Measurements from ENCODE around the gene HMGA1. TPM values are rescaled to one million over a fixed set of nuclear protein-coding genes. Genes with fewer than 3 reads are reported as not detected.

The HMGA1 gene
- total and polyA plus RNA-seq, 2 of the 13 experiments (the other 11 are each of a cell fraction or from before 2014, with no cell fraction given): 117 to 145 TPM

DNA sequence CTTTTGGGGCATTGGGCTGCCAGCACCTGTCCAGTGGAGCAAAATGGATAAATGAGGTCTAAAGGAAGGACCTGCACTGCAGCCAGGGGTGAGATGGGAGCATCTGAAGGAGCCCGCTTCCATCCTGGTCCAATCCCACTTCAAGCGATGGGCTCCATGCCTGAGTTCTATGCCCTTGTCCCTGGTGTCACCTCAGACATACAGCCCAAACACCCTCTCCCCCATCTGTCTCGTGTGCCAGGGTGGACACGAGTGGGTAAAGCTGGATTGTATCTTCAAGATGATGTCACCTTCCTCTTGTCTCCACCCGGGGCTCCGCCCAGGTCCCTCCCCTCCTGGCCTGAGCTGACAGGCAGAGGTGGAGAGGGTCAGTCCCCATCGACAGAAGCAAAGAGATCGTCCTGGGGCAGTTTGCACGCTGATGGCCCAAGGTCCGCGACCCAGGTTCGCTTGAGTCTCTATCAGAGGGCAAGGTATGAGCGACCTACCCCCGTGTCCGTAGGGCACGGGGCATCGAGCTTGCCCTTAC is 11.6 kb downstream of the HMGA1 start (continued):
- TF ChIP-seq, protein P1, sequence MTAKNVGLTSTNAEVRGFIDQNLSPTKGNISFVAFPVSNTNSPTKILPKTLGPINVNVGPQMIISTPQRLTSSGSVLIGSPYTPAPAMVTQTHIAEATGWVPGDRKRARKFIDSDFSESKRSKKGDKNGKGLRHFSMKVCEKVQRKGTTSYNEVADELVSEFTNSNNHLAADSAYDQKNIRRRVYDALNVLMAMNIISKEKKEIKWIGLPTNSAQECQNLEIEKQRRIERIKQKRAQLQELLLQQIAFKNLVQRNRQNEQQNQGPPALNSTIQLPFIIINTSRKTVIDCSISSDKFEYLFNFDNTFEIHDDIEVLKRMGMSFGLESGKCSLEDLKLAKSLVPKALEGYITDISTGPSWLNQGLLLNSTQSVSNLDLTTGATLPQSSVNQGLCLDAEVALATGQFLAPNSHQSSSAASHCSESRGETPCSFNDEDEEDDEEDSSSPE (CRISPR knock-in tag; IDR thresholded peaks at IDR 0.05): no peak
- TF ChIP-seq ZNF572 (CRISPR knock-in tag; IDR thresholded peaks at IDR 0.05): no peak
- TF ChIP-seq HMGA1 (CRISPR knock-in tag; conservative IDR thresholded peaks at IDR 0.05): no peak
- TF ChIP-seq KAT7 (CRISPR knock-in tag; IDR thresholded peaks at IDR 0.05; ENCODE audit: borderline replicate concordance): no peak
- no peak for TF ChIP-seq ZNF75D (CRISPR knock-in tag; IDR thresholded peaks at IDR 0.05; ENCODE audit: borderline replicate concordance)
- no peak for TF ChIP-seq HNRNPL (IDR thresholded peaks at IDR 0.05; ENCODE audit: low read depth, low read length)
- no peak for TF ChIP-seq XRCC5 (optimal IDR thresholded peaks at IDR 0.05; ENCODE audit: low read length)
- TF ChIP-seq RAD51 (IDR thresholded peaks at IDR 0.05; ENCODE audit: borderline replicate concordance): no peak
- TF ChIP-seq, protein P2, sequence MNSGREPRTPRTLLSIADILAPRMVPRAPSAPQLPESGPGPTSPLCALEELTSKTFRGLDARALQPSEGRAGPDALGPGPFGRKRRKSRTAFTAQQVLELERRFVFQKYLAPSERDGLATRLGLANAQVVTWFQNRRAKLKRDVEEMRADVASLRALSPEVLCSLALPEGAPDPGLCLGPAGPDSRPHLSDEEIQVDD (CRISPR knock-in tag; IDR thresholded peaks at IDR 0.05; ENCODE audit: borderline replicate concordance): no peak
- no peak for TF ChIP-seq ZNF367 (CRISPR knock-in tag; IDR thresholded peaks at IDR 0.05; ENCODE audit: borderline replicate concordance)
- TF ChIP-seq ELF1 (CRISPR knock-in tag; IDR thresholded peaks at IDR 0.05): no peak
- no peak for TF ChIP-seq MIER2 (CRISPR knock-in tag; IDR thresholded peaks at IDR 0.05)
- TF ChIP-seq, protein P3, sequence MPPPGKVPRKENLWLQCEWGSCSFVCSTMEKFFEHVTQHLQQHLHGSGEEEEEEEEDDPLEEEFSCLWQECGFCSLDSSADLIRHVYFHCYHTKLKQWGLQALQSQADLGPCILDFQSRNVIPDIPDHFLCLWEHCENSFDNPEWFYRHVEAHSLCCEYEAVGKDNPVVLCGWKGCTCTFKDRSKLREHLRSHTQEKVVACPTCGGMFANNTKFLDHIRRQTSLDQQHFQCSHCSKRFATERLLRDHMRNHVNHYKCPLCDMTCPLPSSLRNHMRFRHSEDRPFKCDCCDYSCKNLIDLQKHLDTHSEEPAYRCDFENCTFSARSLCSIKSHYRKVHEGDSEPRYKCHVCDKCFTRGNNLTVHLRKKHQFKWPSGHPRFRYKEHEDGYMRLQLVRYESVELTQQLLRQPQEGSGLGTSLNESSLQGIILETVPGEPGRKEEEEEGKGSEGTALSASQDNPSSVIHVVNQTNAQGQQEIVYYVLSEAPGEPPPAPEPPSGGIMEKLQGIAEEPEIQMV (CRISPR knock-in tag; IDR thresholded peaks at IDR 0.05; ENCODE audit: low read depth): 0 out of 2 replicates have a peak, but pooled peaks have one; percentile 46
- no peak for TF ChIP-seq ASH2L (IDR thresholded peaks at IDR 0.05; ENCODE audit: insufficient read length, low read depth, low read length)
- TF ChIP-seq, protein P4, sequence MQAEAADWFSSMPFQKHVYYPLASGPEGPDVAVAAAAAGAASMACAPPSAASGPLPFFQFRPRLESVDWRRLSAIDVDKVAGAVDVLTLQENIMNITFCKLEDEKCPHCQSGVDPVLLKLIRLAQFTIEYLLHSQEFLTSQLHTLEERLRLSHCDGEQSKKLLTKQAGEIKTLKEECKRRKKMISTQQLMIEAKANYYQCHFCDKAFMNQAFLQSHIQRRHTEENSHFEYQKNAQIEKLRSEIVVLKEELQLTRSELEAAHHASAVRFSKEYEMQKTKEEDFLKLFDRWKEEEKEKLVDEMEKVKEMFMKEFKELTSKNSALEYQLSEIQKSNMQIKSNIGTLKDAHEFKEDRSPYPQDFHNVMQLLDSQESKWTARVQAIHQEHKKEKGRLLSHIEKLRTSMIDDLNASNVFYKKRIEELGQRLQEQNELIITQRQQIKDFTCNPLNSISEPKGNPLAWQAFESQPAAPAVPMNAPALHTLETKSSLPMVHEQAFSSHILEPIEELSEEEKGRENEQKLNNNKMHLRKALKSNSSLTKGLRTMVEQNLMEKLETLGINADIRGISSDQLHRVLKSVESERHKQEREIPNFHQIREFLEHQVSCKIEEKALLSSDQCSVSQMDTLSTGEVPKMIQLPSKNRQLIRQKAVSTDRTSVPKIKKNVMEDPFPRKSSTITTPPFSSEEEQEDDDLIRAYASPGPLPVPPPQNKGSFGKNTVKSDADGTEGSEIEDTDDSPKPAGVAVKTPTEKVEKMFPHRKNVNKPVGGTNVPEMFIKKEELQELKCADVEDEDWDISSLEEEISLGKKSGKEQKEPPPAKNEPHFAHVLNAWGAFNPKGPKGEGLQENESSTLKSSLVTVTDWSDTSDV (CRISPR knock-in tag; IDR thresholded peaks at IDR 0.05): 0 out of 2 replicates have a peak, but pooled peaks have one; percentile 43
- TF ChIP-seq, protein P5, sequence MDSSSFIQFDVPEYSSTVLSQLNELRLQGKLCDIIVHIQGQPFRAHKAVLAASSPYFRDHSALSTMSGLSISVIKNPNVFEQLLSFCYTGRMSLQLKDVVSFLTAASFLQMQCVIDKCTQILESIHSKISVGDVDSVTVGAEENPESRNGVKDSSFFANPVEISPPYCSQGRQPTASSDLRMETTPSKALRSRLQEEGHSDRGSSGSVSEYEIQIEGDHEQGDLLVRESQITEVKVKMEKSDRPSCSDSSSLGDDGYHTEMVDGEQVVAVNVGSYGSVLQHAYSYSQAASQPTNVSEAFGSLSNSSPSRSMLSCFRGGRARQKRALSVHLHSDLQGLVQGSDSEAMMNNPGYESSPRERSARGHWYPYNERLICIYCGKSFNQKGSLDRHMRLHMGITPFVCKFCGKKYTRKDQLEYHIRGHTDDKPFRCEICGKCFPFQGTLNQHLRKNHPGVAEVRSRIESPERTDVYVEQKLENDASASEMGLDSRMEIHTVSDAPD (CRISPR knock-in tag; IDR thresholded peaks at IDR 0.05): no peak
- no peak for TF ChIP-seq KDM4B (CRISPR knock-in tag; IDR thresholded peaks at IDR 0.05)
- no peak for TF ChIP-seq CBX1 (IDR thresholded peaks at IDR 0.05; ENCODE audit: low read depth)
- TF ChIP-seq, protein P6, sequence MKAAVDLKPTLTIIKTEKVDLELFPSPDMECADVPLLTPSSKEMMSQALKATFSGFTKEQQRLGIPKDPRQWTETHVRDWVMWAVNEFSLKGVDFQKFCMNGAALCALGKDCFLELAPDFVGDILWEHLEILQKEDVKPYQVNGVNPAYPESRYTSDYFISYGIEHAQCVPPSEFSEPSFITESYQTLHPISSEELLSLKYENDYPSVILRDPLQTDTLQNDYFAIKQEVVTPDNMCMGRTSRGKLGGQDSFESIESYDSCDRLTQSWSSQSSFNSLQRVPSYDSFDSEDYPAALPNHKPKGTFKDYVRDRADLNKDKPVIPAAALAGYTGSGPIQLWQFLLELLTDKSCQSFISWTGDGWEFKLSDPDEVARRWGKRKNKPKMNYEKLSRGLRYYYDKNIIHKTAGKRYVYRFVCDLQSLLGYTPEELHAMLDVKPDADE (CRISPR knock-in tag; IDR thresholded peaks at IDR 0.05): no peak
- no peak for TF ChIP-seq KLF12 (CRISPR knock-in tag; IDR thresholded peaks at IDR 0.05; ENCODE audit: borderline replicate concordance)
- no peak for TF ChIP-seq ZNF10 (CRISPR knock-in tag; IDR thresholded peaks at IDR 0.05; ENCODE audit: borderline replicate concordance, low read depth)

All from HepG2 (cell line).